Measurements from ENCODE around the gene ADAM8. TPM values are rescaled to one million over a fixed set of nuclear protein-coding genes. Genes with fewer than 3 reads are reported as not detected.
A peak's percentile ranks its signal among the peaks of the same experiment; 100 is the strongest.

ADAM8 gene
- total and polyA plus RNA-seq, 2 of the 4 experiments (the other 2 are of a cell fraction), result under 0.01 to 0.74 TPM

DNA sequence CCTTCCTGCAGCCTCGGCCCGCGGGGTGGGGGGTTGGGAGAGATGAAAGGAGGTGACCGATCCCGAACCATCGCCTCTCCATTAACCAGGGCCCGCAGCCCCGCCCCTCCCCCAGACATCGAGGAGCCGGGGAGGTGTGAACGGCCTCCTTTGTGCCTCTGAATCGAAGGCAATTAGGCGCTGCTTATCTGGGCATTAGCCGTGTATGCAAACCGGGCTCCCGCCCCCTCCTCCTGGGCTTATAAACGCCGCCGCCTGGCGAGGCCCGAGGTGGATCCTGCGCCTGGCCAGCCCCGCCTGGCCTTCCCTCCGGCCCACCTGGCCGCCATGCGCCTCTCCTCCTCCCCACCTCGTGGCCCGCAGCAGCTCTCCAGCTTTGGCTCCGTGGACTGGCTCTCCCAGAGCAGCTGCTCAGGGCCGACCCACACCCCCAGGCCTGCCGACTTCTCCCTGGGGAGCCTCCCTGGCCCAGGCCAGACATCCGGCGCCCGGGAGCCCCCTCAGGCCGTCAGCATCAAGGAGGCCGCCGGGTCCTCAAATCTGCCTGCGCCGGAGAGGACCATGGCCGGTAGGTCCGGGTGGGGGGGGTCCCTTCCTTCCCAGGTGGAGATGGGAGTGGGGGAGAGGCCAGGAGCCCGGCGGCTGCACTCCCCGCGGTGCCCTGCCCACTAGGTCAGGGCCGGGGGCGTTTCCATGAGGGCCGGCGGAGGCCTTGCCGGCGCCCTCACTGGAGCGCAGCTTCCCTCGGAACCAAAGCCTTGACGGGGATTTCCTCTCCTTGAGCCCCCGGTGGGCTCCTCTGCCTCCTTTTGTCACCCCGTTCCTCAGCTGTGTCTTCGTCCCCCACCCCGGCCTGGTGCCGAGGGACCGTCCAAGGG lies 38.8 kb downstream of the ADAM8 start, which contains the start of gene VENTX:
TSS of gene VENTX (plus strand) at position 268 of the 878 bp plus-strand sequence. CDS start at position 328, 60 bp downstream.
- no peaks in the 10 kb centered on the region for H3K36me3 ChIP-seq (ENCODE audit: control insufficient read depth, insufficient read depth, low read length)
- intact Hi-C loops (cut with micrococcal nuclease) (no loop called here), in situ Hi-C loops (cut with MboI; ENCODE audit: low sequenced_read_pairs) (no loop called here), dilution Hi-C loops (cut with HindIII; ENCODE audit: low sequenced_read_pairs, unreplicated experiment) (no loop called here)
- H2BK15ac ChIP-seq (ENCODE audit: low read depth, low read length), result no peak within 1 kb of the TSS
- ChIA-PET POLR2A (ENCODE audit: unreplicated experiment) (no interaction called here), CTCF (no interaction called here)
- H4K5ac ChIP-seq (ENCODE audit: low read depth, low read length), result no peak within 1 kb of the TSS
- H2BK120ac ChIP-seq (ENCODE audit: low read depth, low read length), result no peak within 1 kb of the TSS
- no peak within 1 kb of the TSS for H4K91ac ChIP-seq (ENCODE audit: insufficient read depth, low read depth, low read length)
- no peak within 1 kb of the TSS for H3K9ac ChIP-seq (ENCODE audit: low read depth, low read length)
- ATAC-seq (ENCODE audit: low read depth), result no peak
- no peak within 1 kb of the TSS for H3K23ac ChIP-seq (ENCODE audit: low read depth, low read length)
- DNase-seq, result no peak
- BruUV-seq (replicated peaks), result no TSS peak
- no peaks in the 10 kb centered on the region; the same call in 1 of the 2 replicates for H4K20me1 ChIP-seq (ENCODE audit: insufficient read depth, low read length)
- H2BK5ac ChIP-seq (ENCODE audit: low read depth, low read length, poor library complexity, severe bottlenecking), result no peak within 1 kb of the TSS
- H3K27ac ChIP-seq (ENCODE audit: insufficient read depth, low read length), result no peak within 1 kb of the TSS
- TF ChIP-seq RAD21 (IDR thresholded peaks at IDR 0.05; ENCODE audit: low read length) (no peak), POLR2A (IDR thresholded peaks at IDR 0.05; ENCODE audit: low read depth, low read length) (no peak), SMC3 (IDR thresholded peaks at IDR 0.05; ENCODE audit: low read depth, low read length) (no peak), FOS (IDR thresholded peaks at IDR 0.05; ENCODE audit: low read depth, low read length) (no peak), MAZ (IDR thresholded peaks at IDR 0.05; ENCODE audit: borderline replicate concordance, low read depth, low read length) (no peak), BHLHE40 (IDR thresholded peaks at IDR 0.05; ENCODE audit: low read depth, low read length) (no peak), CEBPB (IDR thresholded peaks at IDR 0.05; ENCODE audit: low read depth, low read length) (no peak)
- TF ChIP-seq, protein P1, sequence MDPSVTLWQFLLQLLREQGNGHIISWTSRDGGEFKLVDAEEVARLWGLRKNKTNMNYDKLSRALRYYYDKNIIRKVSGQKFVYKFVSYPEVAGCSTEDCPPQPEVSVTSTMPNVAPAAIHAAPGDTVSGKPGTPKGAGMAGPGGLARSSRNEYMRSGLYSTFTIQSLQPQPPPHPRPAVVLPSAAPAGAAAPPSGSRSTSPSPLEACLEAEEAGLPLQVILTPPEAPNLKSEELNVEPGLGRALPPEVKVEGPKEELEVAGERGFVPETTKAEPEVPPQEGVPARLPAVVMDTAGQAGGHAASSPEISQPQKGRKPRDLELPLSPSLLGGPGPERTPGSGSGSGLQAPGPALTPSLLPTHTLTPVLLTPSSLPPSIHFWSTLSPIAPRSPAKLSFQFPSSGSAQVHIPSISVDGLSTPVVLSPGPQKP (IDR thresholded peaks at IDR 0.05; ENCODE audit: borderline replicate concordance, low read depth, low read length), result no peak
- H3K9me1 ChIP-seq (ENCODE audit: insufficient read depth, low read length), result peaks cover under 1% of the 10 kb centered on the region; the same call in 1 of the 2 replicates
- H3K4me3 ChIP-seq (ENCODE audit: insufficient read depth, low read depth, low read length), result no peak within 1 kb of the TSS
- peaks cover 5% of the 10 kb centered on the region; the same call in 1 of the 2 replicates for H3K4me1 ChIP-seq (ENCODE audit: control insufficient read depth, insufficient read depth, low read length)
- H3K4me2 ChIP-seq (ENCODE audit: low read depth, low read length), result no peak within 1 kb of the TSS
- H3K18ac ChIP-seq (ENCODE audit: low read depth, low read length), result no peak within 1 kb of the TSS
- no peak within 1 kb of the TSS for H3K56ac ChIP-seq (ENCODE audit: extremely low read depth, insufficient read depth, low read length)
- H2AFZ ChIP-seq (replicated peaks; ENCODE audit: low read length, poor library complexity), result peak within 1 kb of the TSS; percentile 80
- peaks cover 4% of the 10 kb centered on the region; the same call in 1 of the 2 replicates for H3K9me3 ChIP-seq (ENCODE audit: control insufficient read depth, insufficient read depth, low read length)
- peaks cover 77% of the 10 kb centered on the region for H3K27me3 ChIP-seq (ENCODE audit: control insufficient read depth, insufficient read depth, low read length)
- WGBS, 2 experiments (ENCODE audit: extremely low coverage in 2 of 2, insufficient read length in 1 of 2), result 4% methylated on average over 30 of the region's 60 CpGs; no CpG with 5 or more reads in 1 of the 2 experiments
- H2AK9ac ChIP-seq (replicated peaks; ENCODE audit: low read depth, low read length, poor library complexity), result no peak within 1 kb of the TSS
- H2BK20ac ChIP-seq (ENCODE audit: low read depth, low read length), result no peak within 1 kb of the TSS
- no peak within 1 kb of the TSS for H2AK5ac ChIP-seq (ENCODE audit: low read depth, low read length)
- no peak within 1 kb of the TSS for H3K14ac ChIP-seq (replicated peaks; ENCODE audit: low read depth, low read length)
- no peak within 1 kb of the TSS for H3K4ac ChIP-seq (ENCODE audit: low read depth, low read length)
- H4K8ac ChIP-seq (ENCODE audit: low read depth in 2 of 2, low read length in 2 of 2), result no peak within 1 kb of the TSS
- H3K79me1 ChIP-seq (ENCODE audit: low read depth in 1 of 2, low read length in 2 of 2), result no peaks in the 10 kb centered on the region
